ENCODE data around the gene LRRC3C. TPM values are rescaled to one million over a fixed set of nuclear protein-coding genes. Genes with fewer than 3 reads are reported as not detected.

LRRC3C gene
- total RNA-seq, 1 donor from 2014 or later, result not detected

DNA sequence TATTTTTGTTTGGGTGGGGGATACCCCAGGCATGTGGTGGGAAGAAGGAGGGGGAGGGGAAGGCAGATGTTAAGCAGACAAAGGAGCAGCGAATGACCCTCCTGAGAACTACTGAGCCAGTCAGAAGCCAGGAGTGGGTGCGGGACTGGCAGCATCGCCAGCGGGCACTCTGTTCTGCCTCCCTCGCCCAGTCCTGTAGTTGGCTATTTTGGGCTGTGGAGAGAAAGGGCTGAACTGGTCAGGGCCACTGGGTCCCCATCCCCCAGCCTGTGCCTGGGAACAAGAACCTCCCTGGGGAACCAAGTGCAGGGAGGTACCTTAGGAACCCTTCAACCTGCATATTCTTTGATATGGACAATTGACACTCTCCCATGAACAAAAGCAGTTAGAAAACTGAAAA, 6.4 kb downstream of the LRRC3C start:
- no peaks in the 10 kb centered on the region for H4K20me1 ChIP-seq (ENCODE audit: low read depth)

DNA sequence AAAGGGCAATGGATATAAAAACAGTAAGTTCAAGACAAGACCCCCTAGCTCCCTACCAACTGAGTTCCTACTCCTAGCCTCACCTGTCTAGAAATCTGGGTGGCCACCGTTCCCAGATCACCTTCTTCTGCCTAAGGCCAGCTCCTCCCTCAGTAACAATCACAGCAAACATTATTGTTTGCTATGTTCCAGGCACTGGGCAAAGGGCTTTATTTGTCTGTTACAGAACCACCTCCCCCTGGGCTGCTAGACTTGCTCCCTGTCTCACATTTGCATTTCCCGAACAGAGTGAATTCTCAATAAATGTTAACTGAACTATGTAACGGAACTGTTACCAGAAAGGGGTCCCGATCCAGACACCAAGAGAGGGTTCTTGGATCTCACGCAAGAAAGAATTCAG, 6.8 kb downstream of the LRRC3C start:
- TF ChIP-seq EZH2 (IDR thresholded peaks at IDR 0.05), result no peak
- TF ChIP-seq, protein P1, sequence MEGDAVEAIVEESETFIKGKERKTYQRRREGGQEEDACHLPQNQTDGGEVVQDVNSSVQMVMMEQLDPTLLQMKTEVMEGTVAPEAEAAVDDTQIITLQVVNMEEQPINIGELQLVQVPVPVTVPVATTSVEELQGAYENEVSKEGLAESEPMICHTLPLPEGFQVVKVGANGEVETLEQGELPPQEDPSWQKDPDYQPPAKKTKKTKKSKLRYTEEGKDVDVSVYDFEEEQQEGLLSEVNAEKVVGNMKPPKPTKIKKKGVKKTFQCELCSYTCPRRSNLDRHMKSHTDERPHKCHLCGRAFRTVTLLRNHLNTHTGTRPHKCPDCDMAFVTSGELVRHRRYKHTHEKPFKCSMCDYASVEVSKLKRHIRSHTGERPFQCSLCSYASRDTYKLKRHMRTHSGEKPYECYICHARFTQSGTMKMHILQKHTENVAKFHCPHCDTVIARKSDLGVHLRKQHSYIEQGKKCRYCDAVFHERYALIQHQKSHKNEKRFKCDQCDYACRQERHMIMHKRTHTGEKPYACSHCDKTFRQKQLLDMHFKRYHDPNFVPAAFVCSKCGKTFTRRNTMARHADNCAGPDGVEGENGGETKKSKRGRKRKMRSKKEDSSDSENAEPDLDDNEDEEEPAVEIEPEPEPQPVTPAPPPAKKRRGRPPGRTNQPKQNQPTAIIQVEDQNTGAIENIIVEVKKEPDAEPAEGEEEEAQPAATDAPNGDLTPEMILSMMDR (IDR thresholded peaks at IDR 0.05), result no peak
- TF ChIP-seq EZH2phosphoT487 (IDR thresholded peaks at IDR 0.05), result no peak
- H3K27ac Mint-ChIP-seq, result no peak overlapping the region

More for the DNA sequence above, 6.4 kb downstream of the LRRC3C start:
- Histone ChIP-seq H3K4me3 (no peak overlapping the region), H2AFZ (replicated peaks) (no peak overlapping the region), H3K9ac (no peak overlapping the region), H3K27me3 (no peaks in the 10 kb centered on the region), H3K36me3 (no peaks in the 10 kb centered on the region), H3K27ac (no peak overlapping the region), H3K79me2 (ENCODE audit: low read depth) (no peaks in the 10 kb centered on the region), H3K9me3 (ENCODE audit: low read depth) (no peaks in the 10 kb centered on the region), H3F3A (ENCODE audit: low read depth) (no peaks in the 10 kb centered on the region), H3K4me2 (no peak overlapping the region), H3K4me1 (no peaks in the 10 kb centered on the region)
- no peak overlapping the region for H3K4me3 Mint-ChIP-seq
- H3K27ac Mint-ChIP-seq, result no peak overlapping the region
- peaks cover 13% of the 10 kb centered on the region for H3K4me1 Mint-ChIP-seq
- DNase-seq (ENCODE audit: low spot score), result no peak
- no peaks in the 10 kb centered on the region for H3K27me3 Mint-ChIP-seq (ENCODE audit: insufficient read depth, low read depth)
- TF ChIP-seq EZH2phosphoT487 (IDR thresholded peaks at IDR 0.05) (no peak), EZH2 (IDR thresholded peaks at IDR 0.05) (no peak)
- TF ChIP-seq, protein P1 (IDR thresholded peaks at IDR 0.05), result no peak
- no peaks in the 10 kb centered on the region for H3K9me3 Mint-ChIP-seq
- H3K36me3 Mint-ChIP-seq, result no peaks in the 10 kb centered on the region

DNA sequence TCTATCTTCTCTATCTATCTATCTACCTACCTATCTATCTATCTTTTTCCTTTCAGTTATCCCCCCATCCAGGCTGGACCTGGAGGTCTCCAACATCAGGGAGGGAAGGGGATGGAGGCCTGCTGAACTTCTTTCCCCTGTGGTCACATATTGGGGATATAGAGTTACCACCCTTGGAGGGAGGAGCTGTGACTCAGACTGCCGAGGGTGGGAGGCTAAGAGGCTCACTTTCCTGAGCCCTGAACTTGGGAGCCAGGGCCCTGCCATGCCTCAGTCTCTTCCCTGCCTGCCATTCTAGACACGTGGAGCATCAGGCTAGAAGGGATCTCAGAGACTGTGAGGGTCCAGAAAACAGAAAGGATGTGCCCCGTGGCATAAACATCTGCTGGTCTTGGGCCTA, 8.4 kb downstream of the LRRC3C start:
- no peak overlapping the region for H3K27ac ChIP-seq
- Mint-ChIP-seq H3K4me3 (no peak overlapping the region), H3K27ac (no peak overlapping the region), H3K9me3 (no peaks in the 10 kb centered on the region), H3K27me3 (ENCODE audit: insufficient read depth, low read depth) (no peaks in the 10 kb centered on the region), H3K4me1 (peaks cover 25% of the 10 kb centered on the region), H3K36me3 (no peaks in the 10 kb centered on the region)
- TF ChIP-seq, protein P1 (IDR thresholded peaks at IDR 0.05), result no peak
- TF ChIP-seq EZH2 (IDR thresholded peaks at IDR 0.05) (no peak), EZH2phosphoT487 (IDR thresholded peaks at IDR 0.05) (no peak)
- H3K9ac ChIP-seq, result no peak overlapping the region
- no peaks in the 10 kb centered on the region for H3K27me3 ChIP-seq
- no peaks in the 10 kb centered on the region for H3K36me3 ChIP-seq
- H2AFZ ChIP-seq (replicated peaks), result no peak overlapping the region
- H3K79me2 ChIP-seq (ENCODE audit: low read depth), result no peaks in the 10 kb centered on the region
- H3K4me3 ChIP-seq, result no peak overlapping the region
- no peak for DNase-seq (ENCODE audit: low spot score)
- no peak overlapping the region for H3K4me2 ChIP-seq
- H3K4me1 ChIP-seq, result peaks cover 3% of the 10 kb centered on the region
- no peaks in the 10 kb centered on the region for H3F3A ChIP-seq (ENCODE audit: low read depth)
- H3K9me3 ChIP-seq (ENCODE audit: low read depth), result no peaks in the 10 kb centered on the region
- H4K20me1 ChIP-seq (ENCODE audit: low read depth), result no peaks in the 10 kb centered on the region

More for the DNA sequence above, 6.8 kb downstream of the LRRC3C start:
- no peaks in the 10 kb centered on the region for H3K36me3 Mint-ChIP-seq
- Histone ChIP-seq H3K4me2 (no peak overlapping the region), H3K9ac (no peak overlapping the region), H3K27me3 (no peaks in the 10 kb centered on the region), H3K9me3 (ENCODE audit: low read depth) (no peaks in the 10 kb centered on the region), H3K4me3 (no peak overlapping the region), H2AFZ (replicated peaks) (no peak overlapping the region), H3K79me2 (ENCODE audit: low read depth) (no peaks in the 10 kb centered on the region), H3K4me1 (no peaks in the 10 kb centered on the region), H3K36me3 (no peaks in the 10 kb centered on the region), H3F3A (ENCODE audit: low read depth) (no peaks in the 10 kb centered on the region), H3K27ac (no peak overlapping the region), H4K20me1 (ENCODE audit: low read depth) (no peaks in the 10 kb centered on the region)
- no peaks in the 10 kb centered on the region for H3K9me3 Mint-ChIP-seq
- no peak for DNase-seq (ENCODE audit: low spot score)
- H3K4me3 Mint-ChIP-seq, result no peak overlapping the region
- no peaks in the 10 kb centered on the region for H3K27me3 Mint-ChIP-seq (ENCODE audit: insufficient read depth, low read depth)
- H3K4me1 Mint-ChIP-seq, result peaks cover 17% of the 10 kb centered on the region

All from neural progenitor cell (in vitro differentiated cells).